T-helper 1 cell (primary cell): ENCODE results near the gene SRBD1.
"Not testable (repeated sequence)": the region's sequence is repeated elsewhere in the genome, so short reads cannot be mapped to it uniquely, and the experiment has no call there.

ENCODE experiments used
- DNase-seq, 5 donors: peaks; one replicate each; pipeline ENCODE4 v3.0.0-alpha.2; 2012 to 2020

Gene SRBD1

GRCh38 chr2:45457211-45457945, 153.7 kb downstream of the SRBD1 start:
- DNase-seq: no peak

- DNase-seq: no peak
Observed at GRCh38 chr2:45452866-45453265, 158.2 kb downstream of the SRBD1 start.

- no peak for DNase-seq
Observed at GRCh38 chr2:45450634-45451033, 160.4 kb downstream of the SRBD1 start.

GRCh38 chr2:45448217-45448616, 162.8 kb downstream of the SRBD1 start:
- no peak for DNase-seq

- DNase-seq: no peak
Observed at GRCh38 chr2:45446016-45446415, 165.1 kb downstream of the SRBD1 start.

- no peak for DNase-seq
Observed at GRCh38 chr2:45445037-45445436, 166.0 kb downstream of the SRBD1 start.

- no peak for DNase-seq
Observed at GRCh38 chr2:45443012-45443411, 168.1 kb downstream of the SRBD1 start.

- DNase-seq: no peak
Observed at GRCh38 chr2:45442026-45442425, 169.0 kb downstream of the SRBD1 start.

- no peak for DNase-seq
Observed at GRCh38 chr2:45441571-45441970, 169.5 kb downstream of the SRBD1 start.

- DNase-seq: no peak
Observed at GRCh38 chr2:45439788-45440773, 171.0 kb downstream of the SRBD1 start.

GRCh38 chr2:45438872-45439665, 172.0 kb downstream of the SRBD1 start:
- DNase-seq: no peak

- no peak for DNase-seq
Observed at GRCh38 chr2:45436456-45436855, 174.6 kb downstream of the SRBD1 start.

GRCh38 chr2:45435316-45435715, 175.8 kb downstream of the SRBD1 start:
- DNase-seq: no peak

GRCh38 chr2:45433363-45433762, 177.7 kb downstream of the SRBD1 start:
- no peak for DNase-seq

GRCh38 chr2:45432406-45432805, 178.7 kb downstream of the SRBD1 start:
- no peak for DNase-seq

GRCh38 chr2:45426025-45426424, 185.0 kb downstream of the SRBD1 start:
- DNase-seq: not testable (repeated sequence)

GRCh38 chr2:45422921-45423320, 188.1 kb downstream of the SRBD1 start:
- DNase-seq: no peak

GRCh38 chr2:45418532-45418931, 192.5 kb downstream of the SRBD1 start:
- no peak for DNase-seq

GRCh38 chr2:45415534-45416123, 195.4 kb downstream of the SRBD1 start:
- no peak for DNase-seq

GRCh38 chr2:45412754-45413379, 198.2 kb downstream of the SRBD1 start:
- DNase-seq: no peak

- no peak for DNase-seq
Observed at GRCh38 chr2:45409677-45410076, 201.4 kb downstream of the SRBD1 start.

- DNase-seq: no peak
Observed at GRCh38 chr2:45406621-45407020, 204.4 kb downstream of the SRBD1 start.
